8988T (cell line): ENCODE results near the gene PHAX.
"Not testable (repeated sequence)": the region's sequence is repeated elsewhere in the genome, so short reads cannot be mapped to it uniquely, and the experiment has no call there.

Source experiments
- DNase-seq: peaks from one replicate; pipeline ENCODE4 v3.0.0; 2011

Gene PHAX, protein sequence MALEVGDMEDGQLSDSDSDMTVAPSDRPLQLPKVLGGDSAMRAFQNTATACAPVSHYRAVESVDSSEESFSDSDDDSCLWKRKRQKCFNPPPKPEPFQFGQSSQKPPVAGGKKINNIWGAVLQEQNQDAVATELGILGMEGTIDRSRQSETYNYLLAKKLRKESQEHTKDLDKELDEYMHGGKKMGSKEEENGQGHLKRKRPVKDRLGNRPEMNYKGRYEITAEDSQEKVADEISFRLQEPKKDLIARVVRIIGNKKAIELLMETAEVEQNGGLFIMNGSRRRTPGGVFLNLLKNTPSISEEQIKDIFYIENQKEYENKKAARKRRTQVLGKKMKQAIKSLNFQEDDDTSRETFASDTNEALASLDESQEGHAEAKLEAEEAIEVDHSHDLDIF

DNA sequence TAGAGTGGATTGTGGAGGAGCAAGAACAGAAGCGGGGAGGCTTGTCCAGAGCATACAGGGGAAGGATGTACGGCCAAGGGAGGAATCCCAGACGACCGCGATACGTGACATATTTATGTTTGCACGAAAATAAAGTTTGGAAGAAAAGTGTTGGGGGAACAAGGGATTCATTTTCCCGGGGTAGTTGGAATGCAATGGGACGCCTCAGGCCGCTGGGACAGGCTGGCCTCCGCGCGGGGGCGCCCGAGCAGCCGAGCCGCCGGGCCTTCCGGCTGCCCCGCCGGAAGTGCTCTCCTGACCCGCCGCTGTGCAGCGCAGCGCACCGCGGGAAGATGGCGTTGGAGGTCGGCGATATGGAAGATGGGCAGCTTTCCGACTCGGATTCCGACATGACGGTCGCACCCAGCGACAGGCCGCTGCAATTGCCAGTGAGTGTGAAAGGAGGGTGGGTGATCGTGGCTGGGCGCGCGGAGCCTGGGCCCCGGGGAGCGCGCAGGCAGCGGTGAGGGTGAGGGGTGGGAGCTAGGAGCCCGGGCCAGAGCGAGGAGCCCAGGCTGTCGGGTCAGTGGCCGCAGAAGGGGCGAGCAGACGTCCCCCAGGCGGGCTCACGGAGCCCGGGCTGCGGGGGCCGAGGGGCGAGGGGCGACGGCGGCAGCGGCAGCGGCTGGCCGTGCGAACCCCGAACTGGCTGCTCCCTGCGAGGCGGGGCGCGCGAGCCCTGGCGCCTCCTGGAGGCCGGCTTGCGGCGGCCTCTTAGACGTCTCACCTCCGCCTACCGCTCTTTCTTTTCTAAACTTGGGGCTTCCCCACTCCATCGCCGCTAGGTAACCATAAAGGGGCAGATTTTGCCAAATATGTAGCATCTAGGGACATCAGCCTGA lies at the start of gene PHAX:
Gene PHAX, plus strand, starts transcription at position 317 of the 881 bp plus-strand sequence. Its CDS starts 16 bp downstream, at position 333.
- peak; percentile 79 for DNase-seq

DNA sequence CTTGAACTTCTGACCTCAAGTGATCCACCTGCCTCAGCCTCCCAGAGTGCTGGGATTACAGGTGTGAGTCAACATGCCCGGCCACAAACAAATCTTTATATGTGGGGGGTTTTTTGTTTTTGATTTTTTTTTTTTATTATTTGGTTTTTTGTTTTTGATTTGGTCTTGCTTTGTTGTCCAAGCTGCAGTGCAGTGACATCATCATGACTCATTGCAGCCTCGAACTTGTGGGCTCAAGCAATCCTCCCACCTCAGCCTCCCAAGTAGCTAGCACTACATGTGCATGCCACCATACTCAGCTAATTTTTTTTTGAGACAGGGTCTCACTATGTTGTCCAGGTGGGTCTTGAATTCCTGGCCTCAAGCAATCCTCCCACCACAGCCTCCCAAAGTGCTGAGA lies 48.1 kb upstream of the PHAX start:
- no peak for DNase-seq

GRCh38 chr5:126555101-126555500 lies 45.6 kb upstream of the PHAX start:
- not testable (repeated sequence) for DNase-seq

DNA sequence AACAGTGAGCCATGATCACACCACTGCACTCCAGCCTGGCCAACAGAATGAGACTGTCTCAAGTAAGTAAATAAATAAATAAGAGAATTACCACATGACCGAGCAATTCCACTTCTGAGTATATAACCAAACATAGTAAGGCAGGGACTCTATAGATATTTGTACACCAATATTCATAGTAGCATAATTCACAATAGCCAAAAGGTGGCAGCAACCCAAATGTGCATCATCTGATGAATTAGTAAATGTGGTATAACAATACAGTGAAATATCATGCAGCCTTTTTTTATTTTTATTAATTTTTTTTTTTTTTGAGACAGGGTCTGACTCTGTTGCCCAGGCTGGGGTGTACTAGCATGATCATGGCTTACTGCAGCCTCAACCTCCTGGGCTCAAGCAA lies 38.8 kb upstream of the PHAX start:
- no peak for DNase-seq

DNA sequence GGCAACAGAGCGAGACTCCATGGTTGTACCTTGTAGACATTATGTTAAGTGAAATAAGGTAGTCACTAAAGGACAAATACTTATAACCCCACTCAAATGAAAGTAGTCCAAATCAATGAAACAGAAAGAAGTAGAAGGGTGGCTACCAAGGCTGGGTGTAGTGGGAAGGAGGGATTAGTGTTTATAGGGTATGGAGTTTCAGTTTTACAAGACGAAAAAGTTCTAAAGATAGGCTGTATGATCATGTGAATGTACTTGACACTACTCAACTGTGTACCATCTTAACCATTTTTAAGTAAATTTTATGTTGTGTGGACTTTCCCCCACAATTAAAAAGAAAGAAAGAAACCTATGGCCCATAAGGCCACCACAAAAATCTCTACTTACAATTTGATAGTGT lies 37.9 kb upstream of the PHAX start:
- no peak for DNase-seq

DNA sequence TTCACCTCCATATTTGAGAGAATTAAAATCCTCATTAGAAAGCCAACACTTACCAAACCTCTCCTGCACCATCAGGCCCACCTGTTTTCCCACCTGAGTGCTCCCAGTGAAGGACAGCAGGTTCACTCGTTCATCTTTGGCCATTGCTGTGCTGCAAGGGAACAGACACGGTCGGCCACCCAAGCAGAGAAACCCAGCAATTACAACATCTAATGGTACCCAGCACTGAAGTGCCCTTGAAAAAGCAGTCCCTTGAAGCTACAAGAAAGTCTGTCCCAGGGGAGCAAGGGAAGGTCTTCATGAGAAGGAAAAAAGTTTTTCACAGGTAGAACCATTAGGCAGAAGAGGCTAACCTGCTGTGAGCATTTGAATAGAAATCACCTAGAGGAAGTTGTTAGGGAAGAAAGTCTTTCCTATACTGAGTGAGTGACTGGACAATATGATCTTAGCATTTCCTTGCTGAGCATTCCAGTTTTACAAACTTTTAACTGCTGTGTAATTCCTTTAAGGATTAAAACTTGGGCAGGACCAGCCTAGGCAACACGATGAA lies 32.5 kb upstream of the PHAX start:
- no peak for DNase-seq

DNA sequence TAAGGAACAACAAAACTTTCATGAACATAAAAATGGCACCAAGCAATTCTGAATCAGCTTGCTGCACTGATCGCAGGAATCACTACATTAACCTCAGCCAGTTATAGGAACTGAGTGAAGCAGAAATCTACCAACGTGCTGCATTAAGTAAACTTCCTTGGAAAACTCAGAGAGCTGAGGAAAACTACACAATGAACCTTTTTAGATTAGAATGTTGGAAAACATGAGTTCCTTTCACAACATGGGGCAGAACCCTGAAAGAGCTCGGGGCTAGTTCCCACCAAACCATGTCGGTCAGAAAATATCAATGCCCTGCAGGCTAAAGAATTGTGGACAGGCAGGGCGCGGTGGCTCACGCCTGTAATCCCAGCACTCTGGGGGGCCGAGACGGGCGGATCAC lies 25.1 kb upstream of the PHAX start:
- DNase-seq: no peak

GRCh38 chr5:126576974-126577373 lies 23.8 kb upstream of the PHAX start:
- DNase-seq: no peak

DNA sequence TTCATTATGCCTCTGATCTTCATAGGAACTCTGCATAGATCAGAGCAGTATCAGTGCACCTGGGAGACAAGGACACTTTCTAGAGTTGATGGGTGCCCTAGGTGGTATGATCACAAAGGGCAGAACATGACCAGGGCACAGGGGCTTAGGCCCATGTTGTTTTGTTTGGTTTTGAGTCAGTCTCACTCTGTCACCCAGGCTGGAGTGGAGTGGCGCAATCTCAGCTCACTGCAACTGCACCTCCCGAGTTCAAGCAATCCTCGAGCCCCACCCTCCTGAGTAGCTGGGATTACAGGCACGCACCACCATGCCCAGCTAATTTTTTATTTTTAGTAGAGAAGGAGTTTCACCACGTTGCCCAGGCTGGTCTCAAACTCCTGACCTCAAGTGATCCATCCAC lies 23.3 kb upstream of the PHAX start:
- no peak for DNase-seq

DNA sequence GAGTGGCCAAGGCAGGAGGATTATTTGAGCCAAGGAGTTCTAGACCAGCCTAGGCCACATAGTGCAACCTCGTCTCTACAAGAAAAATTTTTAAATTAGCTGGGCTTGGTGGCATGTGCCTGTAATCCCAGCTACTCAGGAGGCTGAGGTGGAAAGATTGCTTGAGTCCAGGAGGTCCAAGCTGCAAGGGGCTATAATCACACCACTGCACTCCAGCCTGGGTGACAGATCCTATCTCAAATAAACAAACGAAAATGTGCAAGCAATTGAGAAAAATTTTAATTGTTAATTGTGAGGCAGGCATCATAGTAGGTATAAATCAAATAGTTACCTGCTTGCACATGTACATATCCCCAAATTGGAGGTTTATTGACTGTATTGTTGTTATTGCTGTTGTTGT lies 21.0 kb upstream of the PHAX start:
- no peak for DNase-seq

DNA sequence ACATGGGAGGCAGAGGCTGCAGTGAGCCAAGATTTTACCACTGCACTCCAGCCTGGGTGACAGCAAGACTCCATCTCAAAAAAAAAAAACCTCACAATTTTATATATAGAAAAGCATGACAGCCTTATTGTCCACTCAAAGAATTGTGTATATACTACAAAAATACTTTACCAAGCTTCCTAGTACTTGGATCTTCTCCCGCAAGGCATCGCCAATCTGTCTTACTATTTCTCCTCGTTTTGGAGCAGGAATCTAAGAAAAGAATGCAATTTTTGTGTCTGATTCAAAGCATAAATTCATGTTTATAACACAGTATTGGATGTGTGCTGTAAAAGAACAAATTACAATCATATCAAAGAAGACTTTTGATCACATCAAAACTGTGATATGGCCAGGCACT lies 17.0 kb upstream of the PHAX start:
- no peak for DNase-seq

- DNase-seq: no peak
Observed at GRCh38 chr5:126587551-126588390, 13.0 kb upstream of the PHAX start.

DNA sequence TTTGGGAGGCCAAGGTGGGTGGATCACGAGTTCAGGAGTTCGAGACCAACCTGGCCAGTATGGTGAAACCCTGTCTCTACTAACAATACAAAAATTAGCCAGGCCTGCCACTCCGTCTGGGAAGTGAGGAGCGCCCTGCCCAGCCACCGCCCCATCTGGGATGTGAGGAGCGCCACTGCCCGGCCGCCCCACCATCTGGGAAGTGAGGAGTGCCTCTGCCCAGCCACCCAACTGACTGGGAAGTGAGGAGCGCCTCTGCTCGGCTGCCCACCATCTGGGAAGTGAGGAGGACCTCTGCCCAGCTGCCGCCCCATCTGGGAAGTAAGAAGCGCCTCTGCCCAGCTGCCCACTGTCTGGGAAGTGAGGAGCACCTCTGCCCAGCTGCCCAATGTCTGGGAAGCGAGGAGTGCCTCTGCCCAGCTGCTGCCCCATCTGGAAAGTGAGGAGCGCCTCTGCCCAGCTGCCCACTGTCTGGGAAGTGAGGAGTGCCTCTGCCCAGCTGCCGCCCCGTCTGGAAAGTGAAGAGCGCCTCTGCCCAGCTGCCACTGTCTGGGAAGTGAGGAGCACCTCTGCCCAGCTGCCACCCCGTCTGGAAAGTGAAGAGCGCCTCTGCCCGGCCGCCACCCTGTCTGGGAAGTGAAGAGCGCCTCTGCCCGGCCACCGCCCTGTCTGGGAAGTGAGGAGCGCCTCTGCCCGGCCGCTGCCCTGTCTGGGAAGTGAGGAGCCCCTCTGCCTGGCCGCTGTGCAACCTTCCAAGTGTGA lies 11.0 kb upstream of the PHAX start:
- no peak for DNase-seq

- no peak for DNase-seq
Observed at GRCh38 chr5:126591549-126591948, 9.2 kb upstream of the PHAX start.

- peak; percentile 92 for DNase-seq
Observed at GRCh38 chr5:126594748-126595485, 5.8 kb upstream of the PHAX start, which contains the start of gene ALDH7A1. TSS of gene ALDH7A1 (minus strand) at chr5:126595219. CDS start at chr5:126595198, 21 bp downstream.

- DNase-seq: no peak
Observed at GRCh38 chr5:126595486-126596083, 5.2 kb upstream of the PHAX start.

- DNase-seq: no peak
Observed at GRCh38 chr5:126597156-126597555, 3.6 kb upstream of the PHAX start.

GRCh38 chr5:126599499-126599898 lies 1.2 kb upstream of the PHAX start:
- no peak for DNase-seq

DNA sequence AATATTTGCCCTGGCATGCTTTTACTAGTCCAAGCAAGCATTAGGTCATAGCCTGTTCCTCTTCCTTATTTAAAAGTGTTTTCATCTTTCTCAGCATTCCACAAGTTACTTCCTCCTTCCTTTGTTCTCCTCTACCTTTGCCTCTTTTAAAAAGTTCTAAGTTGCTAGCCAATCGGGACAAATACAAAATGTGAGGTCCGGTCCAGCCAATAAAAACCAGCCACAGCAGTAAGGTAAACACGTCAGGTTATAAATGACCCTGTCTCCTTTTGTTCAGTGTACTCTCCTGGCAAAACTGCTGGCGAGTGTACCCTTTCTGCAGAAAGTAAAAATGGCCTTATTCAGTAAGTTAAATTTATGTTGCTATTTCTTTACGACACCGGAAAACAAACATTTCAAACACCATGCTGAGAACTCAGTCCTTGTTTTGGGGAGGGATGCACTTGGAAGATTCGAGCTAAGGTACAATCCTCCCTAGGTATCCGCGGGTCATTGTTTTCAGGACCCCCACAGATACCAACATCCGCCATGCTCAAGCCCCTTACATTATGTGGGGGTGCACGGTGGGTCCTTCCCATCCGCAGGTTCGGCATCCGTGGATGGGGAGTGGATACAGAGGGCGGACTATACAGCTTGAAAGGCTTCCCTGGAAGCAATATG lies 646 bp upstream of the PHAX start:
- not testable (repeated sequence) for DNase-seq

- no peak for DNase-seq
Observed at GRCh38 chr5:126603402-126603991, 2.8 kb downstream of the PHAX start.
